ENCODE measurements around the gene NOL6. TPM values are rescaled to one million over a fixed set of nuclear protein-coding genes. Genes with fewer than 3 reads are reported as not detected.

Gene NOL6
- total RNA-seq, 1 donor from 2014 or later: 60.1 TPM

GRCh38 chr9:33453999-33454660, 19.6 kb downstream of the NOL6 start:
- peaks cover 2% of the 10 kb centered on the region for H3K4me1 Mint-ChIP-seq (ENCODE audit: low read depth, unreplicated experiment)
- TF ChIP-seq EZH2 (IDR thresholded peaks at IDR 0.05; ENCODE audit: insufficient read depth, low read length): no peak
- no peak for TF ChIP-seq CTCF (IDR thresholded peaks at IDR 0.05; ENCODE audit: insufficient read depth, low read depth, low read length)
- no peaks in the 10 kb centered on the region for H3K9me3 ChIP-seq (ENCODE audit: insufficient read depth, low read depth, low read length)
- FAIRE-seq: no peak
- no peak for DNase-seq (ENCODE audit: low read depth)
- H3K36me3 Mint-ChIP-seq (ENCODE audit: low read depth, unreplicated experiment): no peaks in the 10 kb centered on the region
- no peaks in the 10 kb centered on the region for H4K20me1 ChIP-seq (ENCODE audit: insufficient read depth, low read length)
- H3K27ac ChIP-seq (ENCODE audit: low read depth, low read length): no peak overlapping the region
- peaks cover 18% of the 10 kb centered on the region for H3K4me1 ChIP-seq (ENCODE audit: insufficient read depth, low read length)
- H3K4me3 ChIP-seq (ENCODE audit: insufficient read depth, low read depth, low read length): no peak overlapping the region
- H3K27ac Mint-ChIP-seq (ENCODE audit: unreplicated experiment): no peak overlapping the region
- no peak overlapping the region for H3K4me2 ChIP-seq (ENCODE audit: low read length)
- H3K36me3 ChIP-seq (ENCODE audit: insufficient read depth, low read length): no peaks in the 10 kb centered on the region
- H2AFZ ChIP-seq (ENCODE audit: low read depth, low read length): no peak overlapping the region
- H3K9me3 Mint-ChIP-seq (ENCODE audit: unreplicated experiment): no peaks in the 10 kb centered on the region
- H3K27me3 Mint-ChIP-seq (ENCODE audit: low read depth, unreplicated experiment): peaks cover 2% of the 10 kb centered on the region
- H3K9ac ChIP-seq (ENCODE audit: low read length): no peak overlapping the region
- H3K79me2 ChIP-seq (ENCODE audit: insufficient read depth, low read length): no peaks in the 10 kb centered on the region
- H3K4me3 Mint-ChIP-seq (ENCODE audit: unreplicated experiment): no peak overlapping the region
- H3K27me3 ChIP-seq (ENCODE audit: insufficient read depth, low read length): no peaks in the 10 kb centered on the region

- Histone ChIP-seq H3K4me2 (ENCODE audit: low read length) (peak overlapping the region; percentile 67), H3K36me3 (ENCODE audit: insufficient read depth, low read length) (no peaks in the 10 kb centered on the region), H2AFZ (ENCODE audit: low read depth, low read length) (peak overlapping the region; percentile 34), H3K9me3 (ENCODE audit: insufficient read depth, low read depth, low read length) (no peaks in the 10 kb centered on the region), H3K27ac (ENCODE audit: low read depth, low read length) (peak overlapping the region; percentile 15), H3K79me2 (ENCODE audit: insufficient read depth, low read length) (no peaks in the 10 kb centered on the region), H3K4me1 (ENCODE audit: insufficient read depth, low read length) (peaks cover 12% of the 10 kb centered on the region), H3K4me3 (ENCODE audit: insufficient read depth, low read depth, low read length) (no peak overlapping the region), H4K20me1 (ENCODE audit: insufficient read depth, low read length) (no peaks in the 10 kb centered on the region), H3K9ac (ENCODE audit: low read length) (peak overlapping the region; percentile 44), H3K27me3 (ENCODE audit: insufficient read depth, low read length) (no peaks in the 10 kb centered on the region)
- DNase-seq (ENCODE audit: low read depth): no peak
- H3K4me1 Mint-ChIP-seq (ENCODE audit: low read depth, unreplicated experiment): no peaks in the 10 kb centered on the region
- TF ChIP-seq CTCF (IDR thresholded peaks at IDR 0.05; ENCODE audit: insufficient read depth, low read depth, low read length): no peak
- no peak for TF ChIP-seq EZH2 (IDR thresholded peaks at IDR 0.05; ENCODE audit: insufficient read depth, low read length)
- no peaks in the 10 kb centered on the region for H3K36me3 Mint-ChIP-seq (ENCODE audit: low read depth, unreplicated experiment)
- no peaks in the 10 kb centered on the region for H3K9me3 Mint-ChIP-seq (ENCODE audit: unreplicated experiment)
- no peak overlapping the region for H3K4me3 Mint-ChIP-seq (ENCODE audit: unreplicated experiment)
- no peak for FAIRE-seq
- H3K27ac Mint-ChIP-seq (ENCODE audit: unreplicated experiment): peak overlapping the region; percentile 18
- peaks cover 2% of the 10 kb centered on the region for H3K27me3 Mint-ChIP-seq (ENCODE audit: low read depth, unreplicated experiment)
Measured at GRCh38 chr9:33453286-33453860, 20.4 kb downstream of the NOL6 start.

GRCh38 chr9:33452828-33453271, 20.9 kb downstream of the NOL6 start:
- no peaks in the 10 kb centered on the region for H3K36me3 Mint-ChIP-seq (ENCODE audit: low read depth, unreplicated experiment)
- H3K9me3 Mint-ChIP-seq (ENCODE audit: unreplicated experiment): no peaks in the 10 kb centered on the region
- Histone ChIP-seq H3K79me2 (ENCODE audit: insufficient read depth, low read length) (no peaks in the 10 kb centered on the region), H3K4me3 (ENCODE audit: insufficient read depth, low read depth, low read length) (no peak overlapping the region), H3K27ac (ENCODE audit: low read depth, low read length) (peak overlapping the region; percentile 15), H3K27me3 (ENCODE audit: insufficient read depth, low read length) (no peaks in the 10 kb centered on the region), H3K9ac (ENCODE audit: low read length) (peak overlapping the region; percentile 44), H3K4me2 (ENCODE audit: low read length) (peak overlapping the region; percentile 67), H2AFZ (ENCODE audit: low read depth, low read length) (peak overlapping the region; percentile 34), H3K36me3 (ENCODE audit: insufficient read depth, low read length) (no peaks in the 10 kb centered on the region), H3K9me3 (ENCODE audit: insufficient read depth, low read depth, low read length) (no peaks in the 10 kb centered on the region), H4K20me1 (ENCODE audit: insufficient read depth, low read length) (no peaks in the 10 kb centered on the region), H3K4me1 (ENCODE audit: insufficient read depth, low read length) (peaks cover 12% of the 10 kb centered on the region)
- H3K27me3 Mint-ChIP-seq (ENCODE audit: low read depth, unreplicated experiment): peaks cover 5% of the 10 kb centered on the region
- H3K4me3 Mint-ChIP-seq (ENCODE audit: unreplicated experiment): no peak overlapping the region
- DNase-seq (ENCODE audit: low read depth) (peak; percentile 72), FAIRE-seq (no peak)
- no peak overlapping the region for H3K27ac Mint-ChIP-seq (ENCODE audit: unreplicated experiment)
- TF ChIP-seq CTCF (IDR thresholded peaks at IDR 0.05; ENCODE audit: insufficient read depth, low read depth, low read length) (peak; percentile 70), EZH2 (IDR thresholded peaks at IDR 0.05; ENCODE audit: insufficient read depth, low read length) (no peak)
- H3K4me1 Mint-ChIP-seq (ENCODE audit: low read depth, unreplicated experiment): peaks cover 2% of the 10 kb centered on the region
